ENCODE data around the gene ELF1. TPM values are rescaled to one million over a fixed set of nuclear protein-coding genes. Genes with fewer than 3 reads are reported as not detected.
A peak's percentile ranks its signal among the peaks of the same experiment; 100 is the strongest.

The ELF1 gene
- total RNA-seq, 1 donor from 2014 or later: 62.8 TPM

DNA sequence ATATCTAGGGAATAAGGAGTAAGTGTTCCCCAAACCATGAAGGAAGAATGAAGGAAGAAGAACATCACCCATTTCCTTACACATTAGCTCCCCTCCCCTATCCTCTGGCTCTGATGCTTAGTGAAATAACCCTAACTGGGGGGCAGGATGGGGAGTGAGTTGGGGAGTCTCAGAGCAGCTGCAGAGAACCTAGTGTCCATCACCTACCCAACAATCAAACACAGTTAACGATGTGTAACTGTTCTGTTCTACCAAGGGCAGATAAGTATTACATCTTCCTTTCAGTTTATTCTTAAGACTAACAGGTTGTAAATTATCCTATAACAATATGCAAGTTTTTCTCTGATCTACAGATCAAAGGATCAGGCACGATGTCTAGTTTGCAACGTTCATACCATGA lies 12.8 kb downstream of the ELF1 start:
- no peak for DNase-seq

DNA sequence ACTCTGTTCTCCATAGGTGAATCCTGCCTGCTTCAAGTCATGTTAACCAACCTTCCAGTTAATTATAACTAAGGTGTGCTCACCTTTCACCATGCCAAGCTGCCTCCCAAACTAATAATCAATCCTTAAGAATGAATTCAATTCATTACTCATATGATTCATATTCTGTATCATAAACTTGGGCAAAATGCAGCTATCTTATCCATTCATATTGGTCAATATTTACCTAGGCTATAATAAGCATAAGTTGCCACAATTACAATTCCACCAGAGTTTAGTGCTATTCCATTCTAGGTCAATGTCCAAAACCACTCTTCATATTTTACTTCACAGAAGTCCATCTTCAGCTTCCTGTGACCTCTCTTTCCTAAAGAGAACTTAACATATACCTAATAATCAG lies 13.4 kb downstream of the ELF1 start:
- no peak for DNase-seq

DNA sequence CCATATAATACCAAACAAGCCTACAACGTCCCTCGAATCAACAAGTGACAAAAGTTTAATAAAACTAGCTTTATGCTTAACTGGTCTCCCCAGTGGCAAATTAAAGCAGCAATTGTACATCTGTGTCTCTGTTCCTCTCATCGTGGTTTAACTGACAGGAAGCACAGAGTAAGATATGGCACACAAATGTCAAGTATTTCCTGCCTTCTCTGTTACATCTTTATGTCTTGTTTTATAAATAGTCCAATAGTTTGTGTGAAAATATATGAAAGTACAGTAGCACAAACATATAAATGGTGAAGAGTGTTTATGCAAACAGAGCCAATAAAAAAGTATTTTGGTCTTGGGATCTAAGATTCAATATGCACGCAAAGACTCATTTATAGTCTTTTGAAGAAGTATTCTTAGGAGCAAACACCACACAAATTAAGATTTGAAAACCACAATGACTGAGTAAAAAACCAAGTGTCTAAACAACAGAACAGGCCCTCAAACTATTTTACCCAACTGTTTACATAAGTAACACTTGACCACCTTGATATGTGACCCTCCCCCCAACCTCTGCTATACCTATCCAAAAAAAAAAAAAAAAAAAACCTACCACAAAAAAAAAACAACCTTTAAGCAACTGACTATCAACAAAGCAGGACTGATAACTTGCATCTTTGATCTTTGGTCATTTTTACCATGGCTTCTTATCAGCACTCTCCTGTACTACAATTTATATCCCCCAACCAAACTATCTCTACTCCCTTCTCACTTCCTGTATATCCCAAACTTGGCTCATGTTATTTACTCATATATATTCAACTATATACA lies 14.0 kb downstream of the ELF1 start:
- no peak for DNase-seq

DNA sequence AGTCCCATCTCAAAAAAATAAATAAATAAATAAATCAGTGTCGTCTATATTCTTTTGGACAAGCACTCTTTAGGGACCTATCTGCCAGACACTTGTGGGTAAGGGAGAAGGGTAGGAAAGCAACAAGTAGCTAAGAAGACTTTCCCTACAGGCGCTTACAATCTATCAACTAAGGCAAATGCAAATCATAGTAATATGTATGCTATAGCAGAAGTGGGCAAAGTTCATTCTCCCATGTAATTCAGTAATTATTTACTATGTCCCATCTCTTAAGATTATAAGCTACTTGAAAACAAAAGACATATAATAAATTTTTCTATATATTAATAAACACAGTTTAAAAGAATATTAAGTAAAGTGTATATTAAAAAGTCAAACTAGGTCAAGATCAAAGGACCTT lies 16.5 kb downstream of the ELF1 start:
- DNase-seq: no peak

DNA sequence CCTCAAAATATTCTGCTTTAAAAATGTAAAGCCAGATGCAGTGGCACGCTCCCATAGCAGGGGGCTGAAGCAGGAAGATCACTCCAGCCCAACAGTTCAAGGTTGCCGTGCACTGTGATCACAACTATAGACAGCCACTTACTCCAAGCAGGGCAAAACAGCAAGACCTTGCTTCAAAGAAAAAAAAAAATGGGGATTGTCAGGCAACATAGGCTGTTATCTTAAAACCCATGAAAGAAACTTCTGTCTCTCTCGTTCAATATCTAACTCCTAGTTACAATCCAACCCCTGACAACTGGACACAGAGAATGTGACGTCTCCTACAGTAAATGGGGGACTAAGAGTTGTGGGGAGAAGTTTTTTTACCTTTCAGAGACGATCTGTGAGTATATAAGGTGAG lies 17.4 kb downstream of the ELF1 start:
- no peak for DNase-seq

DNA sequence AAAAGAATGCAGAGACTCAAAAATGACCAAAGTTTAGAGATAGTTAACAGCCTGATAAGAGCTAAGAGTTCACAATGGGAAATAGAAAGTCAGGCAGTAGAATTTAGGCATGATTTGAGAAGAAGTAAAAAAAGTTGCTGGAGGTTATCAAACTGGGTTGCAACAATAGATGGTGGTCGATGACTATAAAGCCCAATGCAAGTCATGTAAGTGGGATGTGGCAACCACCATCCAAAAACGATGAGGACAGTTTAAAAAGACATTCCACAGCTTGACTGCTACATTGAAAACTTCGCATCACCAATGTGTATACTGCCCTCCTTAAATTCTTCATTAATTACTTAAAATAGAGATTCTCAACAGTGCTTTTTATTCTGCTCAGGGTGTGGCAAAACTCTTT lies 19.7 kb downstream of the ELF1 start:
- DNase-seq: no peak

DNA sequence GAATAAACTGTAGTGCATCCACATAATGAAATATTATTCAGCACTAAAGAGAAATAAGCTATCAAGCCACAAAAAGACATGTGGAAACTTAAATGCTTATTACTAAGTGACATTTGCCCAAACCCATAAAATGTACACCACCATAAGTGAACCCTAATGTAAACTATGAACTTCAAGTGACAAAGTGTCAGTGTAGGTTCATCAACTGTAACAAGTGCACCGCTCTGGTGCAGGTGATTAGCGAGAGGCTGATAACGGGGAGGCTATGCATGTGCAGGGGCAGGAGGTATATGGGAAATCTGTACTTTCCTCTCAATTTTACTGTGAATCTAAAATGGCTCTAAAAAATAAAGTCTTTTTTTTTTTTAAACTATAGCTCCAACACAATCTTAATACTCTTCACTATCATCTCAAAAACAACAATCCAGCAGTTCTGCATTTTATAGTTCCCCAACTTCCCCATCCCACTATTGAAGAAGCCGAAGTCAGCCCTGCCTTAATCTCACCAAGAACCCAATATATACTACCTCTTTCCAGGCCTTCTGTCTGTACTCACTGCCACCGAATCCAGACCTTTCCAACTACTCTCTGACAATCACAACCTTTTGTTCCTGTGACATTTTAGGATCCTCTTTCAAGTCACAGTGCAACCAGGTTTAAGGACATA lies 22.6 kb downstream of the ELF1 start:
- DNase-seq: no peak

DNA sequence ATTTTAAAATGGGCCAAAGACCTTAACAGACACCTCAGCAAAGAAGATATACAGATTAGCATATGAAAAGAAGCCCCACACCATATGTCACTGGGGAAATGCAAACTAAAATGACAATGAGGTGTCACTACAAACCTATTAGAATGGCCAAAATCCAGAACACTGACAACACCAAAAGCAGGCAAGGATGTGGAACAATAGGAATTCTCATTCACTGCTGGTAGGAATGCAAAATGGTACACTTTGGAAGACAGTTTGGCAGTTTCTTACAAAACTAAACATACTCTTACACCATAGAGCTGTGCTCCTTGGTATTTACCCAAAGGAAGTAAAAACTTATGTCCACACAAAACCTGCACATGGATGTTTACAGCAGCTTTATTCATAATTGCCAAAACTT lies 23.1 kb downstream of the ELF1 start:
- no peak for DNase-seq

DNA sequence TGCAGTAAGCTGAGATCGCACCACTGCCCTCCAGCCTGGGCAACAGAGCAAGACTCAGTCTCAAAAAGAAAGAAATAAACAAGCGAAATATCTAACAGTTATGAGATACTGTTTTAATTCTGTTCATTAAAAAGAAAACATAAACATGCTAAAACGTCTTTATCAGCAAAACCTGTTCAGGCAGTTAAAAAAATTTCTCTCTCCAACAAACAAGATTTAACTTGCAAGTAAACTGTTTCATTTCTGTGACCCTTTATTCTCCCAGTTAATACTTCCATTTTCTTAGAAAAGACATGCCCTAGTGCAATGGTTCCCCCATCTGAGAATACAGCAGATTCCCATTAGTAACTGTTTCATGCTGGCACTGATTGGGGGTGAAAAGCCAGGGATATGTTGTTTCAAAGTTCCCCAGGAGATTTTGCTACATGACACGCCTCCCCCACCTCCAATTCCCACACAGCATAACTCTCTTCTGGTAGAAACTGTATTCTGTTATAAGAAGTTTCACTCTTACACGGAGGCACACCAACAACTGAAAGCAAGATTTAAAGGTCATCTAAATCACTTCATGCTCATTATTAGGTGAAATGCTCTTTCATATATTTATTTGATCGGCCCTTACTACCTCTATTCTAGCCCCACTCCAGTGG lies 24.4 kb downstream of the ELF1 start:
- no peak for DNase-seq

DNA sequence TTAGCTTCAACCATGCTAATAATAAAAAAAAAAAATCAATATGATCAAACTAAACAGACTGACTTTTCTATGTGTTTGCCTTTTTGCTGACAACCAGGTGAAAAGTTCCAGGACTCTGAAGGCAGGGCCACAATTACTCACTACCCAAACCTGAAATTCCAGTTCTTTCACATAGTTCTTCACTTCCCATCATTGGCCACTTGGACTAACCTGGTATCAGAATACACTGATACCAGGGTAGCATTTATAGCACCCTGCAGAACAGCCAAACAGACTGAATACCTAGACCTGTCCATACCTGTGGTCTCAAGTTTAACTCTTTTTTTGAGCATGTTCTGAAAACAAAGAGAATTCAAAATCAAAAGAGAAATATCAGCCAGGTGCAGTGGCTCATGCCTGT lies 25.1 kb downstream of the ELF1 start:
- DNase-seq: peak; percentile 11

DNA sequence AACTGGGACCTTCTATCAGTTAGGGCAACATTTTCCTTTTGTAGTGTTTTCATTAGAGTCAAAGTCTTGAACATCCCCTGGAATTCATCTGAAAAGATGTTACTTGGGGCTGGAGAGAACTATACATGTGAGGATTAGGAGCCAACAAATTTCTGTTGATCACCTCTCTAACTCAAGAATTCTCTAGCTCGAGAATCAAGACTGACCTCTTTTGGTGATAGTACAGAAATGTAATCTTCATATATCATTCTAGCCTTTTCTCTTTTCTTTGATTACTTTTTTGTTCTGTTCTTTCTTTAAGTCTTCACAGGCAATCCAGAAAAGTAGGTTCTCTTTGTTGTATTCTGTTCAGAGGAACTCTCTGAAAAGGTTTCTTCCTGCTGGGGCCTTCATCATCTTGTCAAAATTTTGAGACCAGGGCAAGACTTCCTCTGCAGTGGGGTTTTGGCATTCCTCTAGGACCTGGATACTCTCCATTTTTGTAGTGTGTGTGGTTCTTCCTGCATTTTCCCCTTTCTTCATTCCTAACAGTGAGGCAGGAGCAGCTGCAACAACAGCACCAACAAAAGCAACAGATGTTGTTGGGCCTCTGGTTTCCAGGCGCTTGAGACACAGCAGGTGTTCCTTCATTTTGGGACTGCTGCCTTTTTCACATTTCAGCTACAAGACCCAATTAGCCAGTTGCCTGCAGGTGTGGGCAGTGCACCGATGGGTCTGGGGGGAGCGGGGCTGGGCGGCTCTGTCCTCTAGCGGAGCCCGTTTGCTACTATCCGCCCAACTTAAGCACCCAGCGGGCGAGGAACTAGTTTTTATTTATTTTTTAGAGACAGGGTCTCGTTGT lies 26.2 kb downstream of the ELF1 start:
- no peak for DNase-seq

DNA sequence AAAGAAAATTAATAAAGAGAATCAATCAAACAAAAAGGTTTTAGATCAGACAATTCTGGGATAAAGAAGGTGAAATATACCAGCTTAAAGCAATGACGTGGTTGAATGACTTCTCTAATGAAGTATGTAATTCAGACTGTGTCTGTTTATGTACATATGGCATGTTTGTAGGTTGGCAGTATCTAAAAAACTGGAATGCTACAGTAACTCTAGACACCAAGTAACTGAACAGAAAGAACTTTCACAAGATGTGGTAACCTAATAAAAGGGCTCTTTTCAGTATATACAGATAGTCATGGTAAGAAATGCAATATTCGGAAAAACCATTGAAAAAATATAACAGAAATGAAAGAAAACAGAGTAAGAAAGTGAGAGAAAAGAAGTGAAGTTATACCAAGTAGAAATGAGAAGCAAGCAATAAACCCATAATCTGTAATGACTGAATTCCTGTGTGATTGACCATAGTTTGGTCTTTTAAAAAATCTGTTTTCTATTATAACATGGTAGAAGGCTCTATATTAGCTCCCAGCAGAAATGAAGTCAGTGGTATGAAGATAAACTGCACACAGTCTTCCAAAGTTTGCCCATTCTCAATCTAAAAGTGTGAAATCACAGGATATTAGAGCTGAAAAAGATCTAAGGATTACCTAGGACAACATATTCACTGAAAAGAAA lies 31.4 kb downstream of the ELF1 start:
- no peak for DNase-seq

DNA sequence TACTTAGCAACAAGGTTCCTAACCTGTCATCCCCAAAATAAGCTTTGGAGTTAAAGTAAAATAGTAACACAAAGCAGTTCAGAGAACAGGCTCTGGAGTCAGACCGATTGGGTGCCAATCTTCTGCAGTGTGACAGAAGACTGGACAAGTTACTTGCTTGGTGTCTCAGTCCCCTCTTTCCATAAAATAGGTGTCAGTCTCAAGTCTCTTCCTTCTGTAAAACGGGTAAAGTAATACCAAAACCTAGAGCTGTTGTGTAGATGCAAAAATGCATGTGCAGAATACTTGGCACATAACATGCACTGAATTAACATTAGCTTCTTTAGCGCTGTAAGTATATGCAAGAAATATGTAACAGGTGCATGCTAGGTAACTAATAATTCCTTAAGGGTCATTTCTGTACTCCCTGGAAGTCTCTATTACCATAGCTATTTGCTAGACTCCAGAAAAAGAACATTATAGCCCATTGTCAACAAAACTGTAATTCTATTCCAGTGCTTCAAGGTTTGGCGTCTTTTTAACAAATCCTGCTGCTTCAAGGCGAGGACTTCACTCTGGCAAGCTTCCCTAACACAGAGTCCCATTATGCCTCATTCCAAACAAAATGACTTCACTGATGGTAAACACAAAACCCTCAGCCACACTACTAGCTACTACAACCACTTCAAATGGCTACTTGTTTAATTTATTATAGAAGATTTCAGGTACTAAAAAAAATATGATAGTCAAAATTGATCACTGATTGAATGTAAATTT lies 32.8 kb downstream of the ELF1 start:
- DNase-seq: no peak

DNA sequence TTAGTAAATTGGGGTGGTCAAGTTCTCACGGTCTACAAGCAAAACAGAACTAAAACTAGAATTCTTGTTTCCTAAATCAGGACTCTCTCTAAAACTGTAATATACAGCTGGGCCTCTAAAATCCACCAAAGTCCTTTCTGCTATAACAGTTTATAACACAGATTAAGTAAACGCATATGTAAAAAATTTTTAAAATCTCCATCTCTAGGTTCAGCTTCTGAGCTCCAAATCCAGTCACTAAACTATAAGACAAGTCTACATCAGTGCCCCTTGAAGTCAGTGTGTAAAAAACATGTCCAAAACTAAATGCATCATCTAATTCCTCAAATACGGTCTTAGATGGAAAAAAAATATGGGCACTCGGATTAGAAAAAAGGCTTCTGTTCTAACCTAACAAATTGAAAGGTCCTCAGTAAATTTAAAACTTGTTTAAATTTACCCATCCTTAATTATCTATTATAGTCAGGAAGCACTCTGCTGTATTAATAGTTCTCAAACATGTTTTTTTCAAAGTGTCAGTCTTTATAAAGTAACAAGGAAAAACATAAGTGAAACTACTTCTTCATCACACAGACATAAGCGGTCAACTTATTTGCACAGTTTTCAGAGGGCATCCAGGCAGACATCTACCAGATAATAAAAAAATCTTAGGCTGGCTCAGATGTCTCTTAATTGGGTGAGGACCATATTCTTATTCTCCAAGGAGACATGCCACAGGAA lies 33.6 kb downstream of the ELF1 start:
- DNase-seq: no peak

DNA sequence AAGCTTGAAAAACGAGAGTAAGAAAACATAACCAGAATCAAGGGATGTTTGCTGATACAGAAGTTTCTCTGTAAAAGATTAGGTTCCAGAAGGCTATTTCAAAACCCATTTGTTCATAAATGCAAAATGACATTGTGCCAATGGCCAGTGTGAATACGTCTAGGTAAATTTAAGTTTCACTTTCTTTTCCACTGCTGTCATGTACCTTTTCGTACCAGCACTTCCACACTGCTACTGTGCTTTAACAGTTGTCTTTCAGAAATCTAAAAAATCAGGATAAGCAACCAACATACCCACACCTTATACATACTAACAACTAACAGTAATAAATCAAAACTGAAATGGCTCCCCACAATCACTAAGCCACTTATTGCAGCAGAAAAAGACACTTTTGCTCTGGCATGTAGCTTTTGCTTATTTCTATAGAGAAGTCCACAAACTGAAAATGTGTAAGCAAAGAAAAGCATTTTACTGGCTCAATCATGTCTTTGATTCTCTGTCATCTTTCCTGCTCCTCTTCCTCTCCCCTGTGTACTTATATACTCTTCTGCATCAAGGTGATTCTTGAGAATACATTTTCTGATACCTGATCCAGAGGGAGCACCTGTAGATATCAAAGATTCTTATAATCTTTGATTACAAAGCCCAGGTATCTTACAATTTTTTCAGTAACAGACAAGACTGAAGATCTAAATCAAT lies 34.3 kb downstream of the ELF1 start:
- no peak for DNase-seq

DNA sequence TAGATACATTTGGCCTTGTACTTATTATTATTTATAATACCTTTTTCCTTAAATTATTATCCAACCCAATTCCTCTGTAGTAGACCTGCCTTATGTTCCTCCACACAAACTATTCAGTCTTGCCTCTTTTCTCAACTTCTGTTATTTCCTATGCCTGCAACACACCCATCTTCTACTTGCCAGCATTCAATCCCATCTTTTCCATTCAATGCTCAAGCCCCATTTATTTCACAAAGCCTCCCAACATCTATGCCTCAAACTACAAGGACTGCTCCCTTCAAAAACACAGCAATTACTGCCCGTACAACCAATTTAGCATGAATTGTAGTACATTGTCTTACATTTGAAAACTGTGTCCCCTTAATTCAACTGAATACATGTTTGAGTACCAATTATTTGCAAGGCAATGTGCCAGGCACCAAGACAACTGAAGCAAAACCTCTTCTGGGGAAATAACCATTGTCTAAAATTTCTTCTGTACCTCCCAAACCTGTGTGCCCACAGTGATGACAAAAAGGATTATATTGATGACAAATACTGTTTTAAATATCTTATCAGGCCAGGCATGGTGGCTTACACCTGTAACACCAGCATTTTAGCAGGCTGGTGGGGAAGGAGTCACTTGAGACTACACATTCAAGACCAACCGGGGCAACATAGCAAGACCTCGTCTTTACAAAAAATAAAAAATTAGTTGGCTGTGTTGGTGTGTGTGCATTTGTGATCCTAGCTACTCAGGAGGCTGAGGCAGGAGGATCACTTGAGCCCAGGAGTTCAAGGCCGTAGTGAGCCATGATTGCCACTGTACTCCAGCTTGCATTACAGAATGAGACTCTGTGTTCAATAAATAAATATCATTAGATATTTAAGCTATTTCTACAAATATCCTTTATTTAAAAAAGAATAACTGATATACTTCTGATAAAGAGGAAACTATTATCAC lies 35.1 kb downstream of the ELF1 start:
- DNase-seq: no peak

DNA sequence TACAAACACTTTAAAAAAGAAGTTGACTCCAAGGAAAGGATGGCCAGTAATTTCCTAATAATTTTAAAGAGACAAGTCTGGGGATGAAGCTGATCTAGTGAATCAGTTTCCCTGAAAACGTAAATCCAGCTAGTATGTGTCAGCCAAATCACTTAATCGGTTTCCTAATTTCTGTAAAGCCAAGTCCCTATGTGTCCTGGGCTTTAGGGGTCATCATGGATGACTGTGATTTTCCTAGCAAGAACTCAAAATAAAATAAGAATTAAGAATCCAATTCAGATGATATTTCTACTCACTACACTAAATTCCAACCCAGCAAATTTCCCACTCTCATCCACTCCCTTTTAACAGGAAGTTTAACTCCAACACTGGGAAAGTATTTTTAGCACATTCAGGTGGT lies 35.9 kb downstream of the ELF1 start:
- DNase-seq: no peak

DNA sequence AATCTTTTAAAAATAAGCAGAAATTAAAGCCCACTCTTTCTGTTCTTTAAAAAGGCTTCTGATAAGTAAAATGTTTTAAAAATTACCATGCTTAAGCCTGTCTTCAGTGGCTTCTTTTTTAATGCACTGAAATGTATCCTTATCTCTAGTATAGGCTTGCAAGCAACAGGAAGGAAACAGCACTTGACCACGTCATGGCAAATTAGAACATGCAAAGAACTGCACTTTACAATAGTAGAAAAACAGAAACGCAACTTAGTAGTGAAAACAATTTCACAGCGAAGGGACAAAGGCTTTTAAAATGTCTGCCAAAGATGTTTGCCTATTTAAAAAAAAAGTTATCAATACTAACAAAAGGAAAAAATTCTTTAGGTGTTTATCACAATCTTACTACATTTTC lies 36.3 kb downstream of the ELF1 start:
- DNase-seq: peak; percentile 32

DNA sequence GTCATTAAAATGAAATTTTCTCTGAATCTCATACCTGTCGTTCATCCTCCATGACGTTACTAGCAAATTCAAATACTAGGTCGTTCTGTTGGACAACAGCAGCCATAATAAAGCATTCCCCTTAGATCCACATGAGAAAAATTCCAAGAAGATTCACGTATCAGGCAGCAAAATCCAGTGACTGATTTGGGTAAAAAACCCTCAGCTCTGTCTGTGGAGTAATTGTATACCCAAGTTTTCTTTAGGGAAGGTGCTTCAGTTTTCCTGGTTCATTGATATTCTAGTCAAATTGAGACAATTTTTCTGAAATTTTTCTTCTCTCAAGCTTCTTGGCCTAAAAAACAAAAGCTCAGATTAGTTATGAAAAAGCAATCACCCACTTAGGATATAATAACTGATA lies 37.2 kb downstream of the ELF1 start:
- no peak for DNase-seq

All from skin of body (tissue), 2 donors.